Femur (tissue), 1 donor: Measurements from ENCODE around the gene ZNF280A.

Experiments
- DNase-seq: peaks from one replicate; pipeline ENCODE4 v3.0.0-alpha.2; 2017

The ZNF280A gene

GRCh38 chr22:22520020-22520656, at the start of gene ZNF280A:
Gene ZNF280A (minus strand): TSS chr22:22520270. CDS start chr22:22515630, 4,640 bp downstream.
- DNase-seq: no peak

GRCh38 chr22:22569218-22569617, 49.1 kb upstream of the ZNF280A start:
- DNase-seq: no peak

- no peak for DNase-seq
Observed at GRCh38 chr22:22565981-22566380, 45.9 kb upstream of the ZNF280A start.

- DNase-seq: peak; percentile 48
Observed at GRCh38 chr22:22558972-22559603, 39.0 kb upstream of the ZNF280A start, which contains the start of gene PRAME. Gene PRAME (minus strand): TSS chr22:22559265. CDS start chr22:22556832, 2,433 bp downstream.

GRCh38 chr22:22558071-22558971, 38.3 kb upstream of the ZNF280A start:
- no peak for DNase-seq

GRCh38 chr22:22556995-22557925, 37.2 kb upstream of the ZNF280A start:
- DNase-seq: no peak

GRCh38 chr22:22556578-22556977, 36.5 kb upstream of the ZNF280A start:
- no peak for DNase-seq

- no peak for DNase-seq
Observed at GRCh38 chr22:22555596-22555995, 35.5 kb upstream of the ZNF280A start.

- DNase-seq: no peak
Observed at GRCh38 chr22:22554587-22555284, 34.7 kb upstream of the ZNF280A start.

- no peak for DNase-seq
Observed at GRCh38 chr22:22553735-22554586, 33.9 kb upstream of the ZNF280A start.

- no peak for DNase-seq
Observed at GRCh38 chr22:22553141-22553540, 33.1 kb upstream of the ZNF280A start.

GRCh38 chr22:22552630-22553029, 32.6 kb upstream of the ZNF280A start:
- DNase-seq: no peak

- DNase-seq: no peak
Observed at GRCh38 chr22:22550789-22551434, 30.8 kb upstream of the ZNF280A start.

- DNase-seq: no peak
Observed at GRCh38 chr22:22548910-22549309, 28.8 kb upstream of the ZNF280A start.

- DNase-seq: no peak
Observed at GRCh38 chr22:22548317-22548716, 28.2 kb upstream of the ZNF280A start.

GRCh38 chr22:22547692-22548300, 27.7 kb upstream of the ZNF280A start:
- DNase-seq: no peak

- DNase-seq: no peak
Observed at GRCh38 chr22:22547226-22547625, 27.2 kb upstream of the ZNF280A start.

- DNase-seq: no peak
Observed at GRCh38 chr22:22546490-22546889, 26.4 kb upstream of the ZNF280A start.

GRCh38 chr22:22545084-22545483, 25.0 kb upstream of the ZNF280A start:
- DNase-seq: no peak
